GM12874 (cell line): ENCODE data around the gene SNX8.

Experiments
- TF ChIP-seq, protein P1 (sequence below): IDR thresholded peaks from 2 replicates; pipeline ENCODE4 v1.5.1; 2011; ENCODE audit warnings: low read depth, mild to moderate bottlenecking, control low read depth, low read length, moderate library complexity; ENCODE audit not compliant: insufficient read depth

The SNX8 gene

DNA sequence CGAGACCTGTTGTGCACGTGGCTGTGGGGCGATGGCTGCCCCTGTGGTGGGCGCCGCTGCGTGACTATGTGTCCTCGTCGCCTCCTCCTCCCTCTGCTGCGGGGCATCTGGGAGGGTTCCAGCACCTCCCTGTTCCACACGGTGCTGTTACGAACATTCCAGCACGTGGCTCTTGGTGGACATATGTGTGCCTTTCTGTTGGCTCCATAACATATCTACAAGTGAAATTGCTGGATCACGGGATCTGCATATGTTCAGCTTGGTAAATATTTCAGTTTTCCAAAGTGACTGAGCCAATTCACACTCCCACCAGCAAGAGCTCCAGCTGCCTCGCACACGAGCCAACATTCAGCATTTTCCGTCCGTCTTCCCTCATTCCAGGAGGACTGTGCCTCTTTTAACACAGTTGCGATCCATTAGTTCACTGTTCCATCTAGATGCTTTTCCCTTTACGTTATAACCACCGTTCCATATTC lies 25.1 kb downstream of the SNX8 start:
- TF ChIP-seq, protein P1, sequence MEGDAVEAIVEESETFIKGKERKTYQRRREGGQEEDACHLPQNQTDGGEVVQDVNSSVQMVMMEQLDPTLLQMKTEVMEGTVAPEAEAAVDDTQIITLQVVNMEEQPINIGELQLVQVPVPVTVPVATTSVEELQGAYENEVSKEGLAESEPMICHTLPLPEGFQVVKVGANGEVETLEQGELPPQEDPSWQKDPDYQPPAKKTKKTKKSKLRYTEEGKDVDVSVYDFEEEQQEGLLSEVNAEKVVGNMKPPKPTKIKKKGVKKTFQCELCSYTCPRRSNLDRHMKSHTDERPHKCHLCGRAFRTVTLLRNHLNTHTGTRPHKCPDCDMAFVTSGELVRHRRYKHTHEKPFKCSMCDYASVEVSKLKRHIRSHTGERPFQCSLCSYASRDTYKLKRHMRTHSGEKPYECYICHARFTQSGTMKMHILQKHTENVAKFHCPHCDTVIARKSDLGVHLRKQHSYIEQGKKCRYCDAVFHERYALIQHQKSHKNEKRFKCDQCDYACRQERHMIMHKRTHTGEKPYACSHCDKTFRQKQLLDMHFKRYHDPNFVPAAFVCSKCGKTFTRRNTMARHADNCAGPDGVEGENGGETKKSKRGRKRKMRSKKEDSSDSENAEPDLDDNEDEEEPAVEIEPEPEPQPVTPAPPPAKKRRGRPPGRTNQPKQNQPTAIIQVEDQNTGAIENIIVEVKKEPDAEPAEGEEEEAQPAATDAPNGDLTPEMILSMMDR = no peak

- TF ChIP-seq, protein P1 = no peak
These were observed 25.7 kb downstream of the SNX8 start for GRCh38 chr7:2288503-2288902.

DNA sequence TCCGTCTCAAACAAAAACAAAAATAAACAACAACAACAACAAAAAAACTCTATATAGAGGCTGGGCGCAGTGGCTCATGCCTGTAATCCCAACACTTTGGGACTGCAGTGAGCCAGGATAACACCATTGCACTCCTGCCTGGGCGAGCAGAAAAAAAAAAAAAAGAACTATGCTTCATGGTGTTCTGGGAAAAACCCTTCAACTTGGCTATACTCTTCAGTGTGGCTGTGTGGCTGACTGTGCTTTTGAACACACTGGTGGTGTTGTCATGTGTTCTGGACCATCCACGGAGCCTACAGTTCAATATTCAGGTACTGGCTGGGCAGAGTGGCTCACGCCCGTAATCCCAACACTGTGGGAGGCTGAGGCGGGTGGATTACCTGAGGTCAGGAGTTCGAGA lies 26.5 kb downstream of the SNX8 start:
- TF ChIP-seq, protein P1 = no peak

DNA sequence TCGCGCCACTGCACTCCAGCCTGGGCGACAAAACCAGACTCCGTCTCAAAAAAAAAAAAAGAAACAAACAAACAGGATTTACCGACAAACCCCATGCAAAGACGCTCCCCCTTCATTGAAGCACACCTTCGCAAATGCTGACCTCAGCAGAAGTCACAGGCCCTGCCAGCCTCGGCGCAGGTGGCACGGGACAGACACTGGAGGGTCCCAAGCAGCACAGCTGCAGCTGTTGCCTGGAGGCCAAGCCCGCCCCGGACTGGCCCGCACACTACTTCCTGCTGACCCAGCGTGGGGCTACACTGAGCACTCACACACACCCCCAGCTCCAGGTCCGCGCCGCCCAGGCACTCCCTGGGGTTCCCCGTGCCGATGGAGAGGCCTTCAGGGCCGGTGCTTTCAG lies 31.2 kb downstream of the SNX8 start:
- TF ChIP-seq, protein P1 = no peak

DNA sequence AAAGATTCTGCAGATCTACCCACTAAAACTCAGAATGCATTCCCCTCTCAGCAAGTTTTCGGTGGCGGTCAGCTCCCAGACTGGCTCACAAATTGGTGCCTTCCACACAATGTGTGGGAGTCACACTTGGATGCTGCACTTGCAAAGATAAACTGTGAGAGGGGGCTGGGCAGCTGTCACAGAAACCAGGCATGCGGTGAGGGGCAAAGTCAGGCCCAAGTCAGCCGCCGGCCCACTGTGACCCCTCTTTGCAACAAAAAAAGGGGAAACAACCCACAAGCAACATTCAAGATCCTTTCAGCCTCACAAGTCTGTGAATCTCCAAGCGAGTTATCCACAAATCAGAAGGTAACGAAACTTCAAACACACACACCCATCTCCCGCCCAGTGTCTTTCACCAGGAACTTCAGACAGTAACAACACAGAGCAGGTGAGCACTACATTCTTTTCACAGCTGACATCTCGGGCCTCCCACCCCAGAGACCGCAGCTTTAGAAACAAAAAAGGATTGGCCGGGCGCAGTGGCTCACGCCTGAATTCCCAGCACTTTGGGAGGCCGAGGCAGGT lies 32.0 kb downstream of the SNX8 start:
- TF ChIP-seq, protein P1 = no peak

- TF ChIP-seq, protein P1 = no peak
These were observed 32.7 kb downstream of the SNX8 start for GRCh38 chr7:2281541-2281940.

DNA sequence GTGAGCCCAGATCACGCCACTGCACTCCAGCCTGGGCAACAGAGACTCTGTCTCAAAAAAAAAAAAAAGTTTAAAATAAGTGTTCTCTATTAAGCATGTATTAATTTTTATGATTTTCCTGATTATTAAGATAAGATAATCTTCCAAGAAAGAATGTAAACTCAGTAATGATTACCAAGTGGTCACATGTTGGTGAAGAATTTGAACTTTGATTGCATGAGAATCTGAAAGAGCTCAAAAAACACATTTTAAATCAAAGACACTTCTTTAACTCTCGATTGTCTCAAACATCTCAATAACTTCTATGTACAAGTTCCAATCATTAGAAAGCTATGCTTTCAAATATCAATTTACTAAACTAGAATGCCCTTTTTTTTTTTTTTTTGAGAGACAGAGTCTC lies 33.8 kb downstream of the SNX8 start:
- TF ChIP-seq, protein P1 = no peak
